H1 (cell line): ENCODE measurements around the gene CDK5R2. TPM values are rescaled to one million over a fixed set of nuclear protein-coding genes. Genes with fewer than 3 reads are reported as not detected.

ENCODE experiments used
- BACH1 ChIP-seq: IDR thresholded peaks from 2 replicates; pipeline ENCODE4 v1.6.1; 2012; ENCODE audit warnings: low read length, improper control_type of control experiment
- BCL11A ChIP-seq, 2 experiments: IDR thresholded peaks; one replicate each; pipeline ENCODE4 v1.6.1; 2011; ENCODE audit warnings: low read depth in 2 of 2, low read length in 2 of 2, mild to moderate bottlenecking in 2 of 2
- CTBP2 ChIP-seq: IDR thresholded peaks from 2 replicates; pipeline ENCODE4 v1.7.0; 2011; ENCODE audit warnings: borderline replicate concordance, mild to moderate bottlenecking, moderate library complexity, mixed read lengths, low read length; ENCODE audit not compliant: insufficient read depth, insufficient read length
- GABPA ChIP-seq: IDR thresholded peaks from 2 replicates; pipeline ENCODE4 v1.6.1; 2011; ENCODE audit warnings: mild to moderate bottlenecking, low read length, moderate library complexity, borderline replicate concordance; ENCODE audit not compliant: insufficient read depth
- GTF2F1 ChIP-seq: IDR thresholded peaks from 2 replicates; pipeline ENCODE4 v1.6.1; 2012; ENCODE audit warnings: low read depth, low read length, improper control_type of control experiment, borderline replicate concordance
- RBBP5 ChIP-seq: IDR thresholded peaks from 2 replicates; pipeline ENCODE4 v1.7.1; 2012; ENCODE audit warnings: low read depth, mild to moderate bottlenecking, inconsistent platforms, low read length, moderate library complexity, borderline replicate concordance
- SIX5 ChIP-seq: IDR thresholded peaks from 2 replicates; pipeline ENCODE4 v1.6.1; 2011; ENCODE audit warnings: mild to moderate bottlenecking, low read depth, low read length
- SP1 ChIP-seq: IDR thresholded peaks from 2 replicates; pipeline ENCODE4 v1.6.1; 2011; ENCODE audit warnings: low read depth, low read length
- TBP ChIP-seq: IDR thresholded peaks from 2 replicates; pipeline ENCODE4 v1.6.1; 2011; ENCODE audit warnings: low read depth, low read length, improper control_type of control experiment
- USF2 ChIP-seq: IDR thresholded peaks from 2 replicates; pipeline ENCODE4 v1.6.1; 2011; ENCODE audit warnings: low read length, improper control_type of control experiment
- ZNF274 ChIP-seq: IDR thresholded peaks from 2 replicates; pipeline ENCODE4 v1.7.0; 2012; ENCODE audit warnings: low read length, borderline replicate concordance; ENCODE audit errors: extremely low read depth
- polyA plus RNA-seq, 7 experiments: library from polyadenylated mRNA; depleted of rRNA in 3 of 7; stranded (reverse) in 5 of 7; unstranded in 2 of 7; fragments of >200 nt in 5 of 7; fragments of 200-250 nt in 2 of 7; gene quantifications; 1 replicate in 5 of 7; 2 replicates in 1 of 7; 4 replicates in 1 of 7; pipeline versions ENCODE4 v1.2.1 to v1.2.3, GENCODE V29; 2011 to 2013; ENCODE audit warnings: missing spikeins in 2 of 7, mixed read lengths in 2 of 7
- total RNA-seq: library from RNA; stranded (reverse); fragmentation: NEBNext Ultra II Directional; extraction: Animal tissue kit (Norgen Biotek cat#: 25700); gene quantifications from 2 replicates; pipeline ENCODE4 v1.2.1, GENCODE V29; 2021
- TF ChIP-seq, protein P1 (sequence below): IDR thresholded peaks from 2 replicates; pipeline ENCODE4 v1.6.1; 2012; ENCODE audit warnings: inconsistent platforms

CDK5R2 gene
- total and polyA plus RNA-seq, 2 of the 8 experiments (the other 6 are each of a cell fraction or from before 2014, with no cell fraction given) = 0.14 TPM; not detected in 1

GRCh38 chr2:218962859-218963492 is 3.5 kb downstream of the CDK5R2 start (continued):
- TF ChIP-seq BCL11A (IDR thresholded peaks at IDR 0.05; ENCODE audit: low read depth in 2 of 2, low read length in 2 of 2) = no peak
- TF ChIP-seq RBBP5 = no peak
- TF ChIP-seq BACH1 = peak; percentile 49; the same call in 1 of the 2 replicates
- no peak for TF ChIP-seq SIX5
- TF ChIP-seq GTF2F1 = no peak
- peak; percentile 9; the same call in 1 of the 2 replicates for TF ChIP-seq USF2
- no peak for TF ChIP-seq SP1
- TF ChIP-seq, protein P1, sequence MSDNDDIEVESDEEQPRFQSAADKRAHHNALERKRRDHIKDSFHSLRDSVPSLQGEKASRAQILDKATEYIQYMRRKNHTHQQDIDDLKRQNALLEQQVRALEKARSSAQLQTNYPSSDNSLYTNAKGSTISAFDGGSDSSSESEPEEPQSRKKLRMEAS = peak; percentile 49; the same call in 1 of the 2 replicates
- TF ChIP-seq ZNF274 = no peak
- TF ChIP-seq CTBP2 = no peak
- TF ChIP-seq GABPA = 0 out of 2 replicates have a peak, but pooled peaks have one; percentile 31
- TF ChIP-seq TBP = no peak
- TF ChIP-seq, all 59 proteins: peak for 17
